HG03108 (cell line): ENCODE measurements around the gene APLP2.
A peak's percentile ranks its signal among the peaks of the same experiment; 100 is the strongest.

Source experiments
- ATAC-seq: cut with Tn5 transposase; IDR thresholded peaks from one replicate; pipeline ENCODE4 v1.9.1; 2021; ENCODE audit warnings: moderate library complexity; ENCODE audit not compliant: unreplicated experiment

APLP2 gene

DNA sequence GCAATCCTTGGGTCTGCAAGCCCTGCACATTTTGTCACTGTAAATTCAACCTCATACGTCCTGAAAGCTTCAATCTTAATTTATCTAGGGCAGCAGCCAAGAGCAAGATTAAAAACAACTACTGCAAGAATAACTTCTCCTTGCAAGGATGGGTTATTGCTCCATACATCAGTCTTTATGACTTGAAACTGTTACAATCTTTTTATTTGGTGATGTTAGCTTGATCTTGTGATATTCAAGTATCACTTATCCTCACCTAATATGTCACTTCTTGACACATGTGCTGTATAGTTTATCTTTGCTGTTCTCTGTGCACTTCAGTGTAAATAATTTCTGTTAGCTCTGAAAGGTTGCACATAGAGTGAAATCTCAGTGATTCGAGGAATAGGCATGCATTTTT lies 14.7 kb upstream of the APLP2 start:
- ATAC-seq: no peak

DNA sequence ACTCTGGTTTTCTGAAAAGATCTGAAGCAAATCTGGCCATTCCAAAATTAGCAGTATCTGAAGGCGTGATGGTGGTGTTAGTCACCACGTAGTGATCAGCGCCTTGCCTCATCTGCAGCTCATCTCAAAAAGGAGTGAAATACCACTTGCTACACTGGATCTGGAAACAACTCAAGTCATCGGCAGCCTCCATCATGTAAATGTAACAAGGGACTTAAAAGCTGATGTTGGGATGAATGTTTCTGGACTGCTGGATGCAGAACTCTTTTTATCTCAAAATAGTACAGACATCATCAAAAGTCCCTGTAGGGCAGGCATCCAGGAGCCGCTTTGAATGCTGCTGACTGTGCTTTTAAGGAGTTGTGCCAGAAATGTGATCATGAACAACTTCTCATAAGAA lies 14.1 kb upstream of the APLP2 start:
- no peak for ATAC-seq

DNA sequence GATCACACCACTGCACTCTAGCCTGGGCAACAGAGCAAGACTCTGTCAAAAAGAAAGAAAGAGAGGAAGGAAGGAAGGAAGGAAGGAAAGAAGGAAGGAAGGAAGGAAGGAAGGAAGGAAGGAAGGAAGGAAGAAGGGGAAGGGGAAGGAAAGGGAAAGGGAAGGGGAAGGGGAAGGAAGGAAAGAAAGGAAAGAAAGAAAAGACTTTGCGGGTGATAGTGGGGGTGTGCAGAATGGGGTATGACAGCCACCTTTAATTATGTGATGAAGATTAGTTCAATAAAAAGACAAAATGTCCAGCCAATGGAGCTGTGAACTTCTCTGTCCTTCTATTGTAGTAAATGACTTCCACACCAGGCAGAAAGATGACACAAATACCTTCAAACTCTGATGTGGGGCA lies 8.7 kb upstream of the APLP2 start:
- no peak for ATAC-seq

DNA sequence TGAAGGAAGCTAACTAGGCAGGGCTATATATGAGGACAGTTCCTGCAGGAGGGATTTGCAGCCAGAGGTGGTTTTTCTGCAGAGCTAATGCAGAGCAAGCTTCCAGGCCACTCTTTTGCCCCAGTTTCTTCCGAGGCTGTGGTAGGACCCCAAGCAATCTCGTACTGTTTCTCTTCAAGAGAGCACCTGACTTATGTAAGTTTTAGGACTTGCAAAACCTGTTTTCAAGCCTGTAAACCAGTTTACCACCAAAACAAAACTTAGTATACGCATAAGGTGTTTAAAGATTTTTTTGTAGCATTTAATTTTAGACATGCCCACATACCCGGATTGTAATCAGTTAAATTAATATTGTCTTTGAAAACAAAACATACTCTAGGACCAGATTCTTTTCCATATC lies 7.7 kb upstream of the APLP2 start:
- no peak for ATAC-seq

DNA sequence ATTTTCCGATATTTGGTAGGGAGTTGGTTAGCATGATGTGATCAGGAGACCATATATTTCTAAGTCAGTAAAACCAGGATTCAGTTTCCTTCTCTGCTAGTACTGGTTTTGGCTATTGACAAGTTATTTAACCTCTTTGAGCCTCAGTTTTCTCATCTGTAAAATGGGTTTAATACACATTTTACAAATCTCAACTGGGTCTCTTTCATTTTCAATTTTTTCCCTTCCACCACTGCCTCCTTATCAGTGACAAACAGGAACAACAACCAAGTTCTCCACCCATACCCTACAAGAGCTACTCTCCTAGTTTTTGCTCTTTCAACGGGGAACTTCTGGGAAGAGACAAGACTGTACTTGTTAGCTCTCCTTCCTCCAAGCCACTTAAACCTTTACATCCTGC lies 6.2 kb upstream of the APLP2 start:
- no peak for ATAC-seq

DNA sequence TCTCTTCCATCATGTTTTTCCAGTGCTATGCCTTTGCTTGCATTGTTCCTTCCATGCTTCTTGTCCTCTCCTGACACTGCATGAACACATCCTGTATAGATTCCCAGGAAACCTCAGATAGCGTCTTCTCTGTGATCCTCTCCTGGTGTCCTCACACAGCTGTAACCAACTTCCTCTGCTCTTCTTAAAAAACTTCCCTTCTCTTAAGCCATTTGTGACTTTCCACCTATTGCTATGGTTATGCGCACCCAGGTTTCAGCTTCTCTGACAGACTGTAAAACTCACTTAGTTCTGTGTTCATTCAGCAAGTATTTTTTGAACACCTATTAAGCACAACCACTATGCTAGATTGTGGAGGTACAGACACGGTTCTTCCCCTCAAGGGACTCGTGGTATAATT lies 5.1 kb upstream of the APLP2 start:
- ATAC-seq: no peak

DNA sequence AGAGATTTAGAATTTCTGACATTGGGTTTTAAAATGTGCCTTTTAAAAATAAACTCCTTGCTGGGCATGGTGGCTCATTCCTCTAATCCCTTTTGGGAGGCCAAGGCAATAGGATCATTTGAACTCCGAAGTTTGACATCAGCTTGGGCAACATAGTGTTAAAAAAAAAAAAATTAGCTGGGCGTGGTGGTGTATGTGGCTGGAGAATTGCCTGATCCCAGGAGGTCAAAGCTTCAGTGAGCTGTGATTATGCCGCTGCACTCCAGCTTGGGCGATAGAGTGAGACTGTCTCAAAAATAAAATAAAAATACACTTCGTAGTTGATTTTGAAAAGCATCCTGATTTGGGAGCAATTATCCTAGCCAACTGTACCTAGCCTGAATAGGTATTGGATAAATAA lies 3.4 kb upstream of the APLP2 start:
- ATAC-seq: no peak

DNA sequence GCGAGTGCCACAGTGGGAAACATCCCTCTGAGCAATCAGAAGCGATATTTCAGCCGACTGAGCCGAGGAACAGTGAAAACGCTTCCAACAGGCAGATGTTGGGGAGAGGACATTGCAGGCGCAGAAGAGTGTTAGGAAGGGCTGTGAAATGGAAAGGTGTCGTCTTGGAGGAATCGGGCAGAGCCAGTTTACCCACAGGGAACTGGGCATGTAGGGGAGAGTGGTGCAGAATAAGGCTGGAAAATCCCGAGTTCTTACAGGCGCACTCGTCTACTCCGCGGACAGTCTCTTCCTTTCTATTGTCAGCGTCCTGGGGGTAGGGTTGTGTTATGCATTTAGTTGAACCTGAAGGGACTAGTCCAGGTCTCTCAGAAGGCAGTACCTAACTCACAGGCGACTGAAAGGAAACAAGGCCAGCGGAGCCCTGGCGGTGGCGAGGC lies 1.1 kb upstream of the APLP2 start:
- no peak for ATAC-seq

DNA sequence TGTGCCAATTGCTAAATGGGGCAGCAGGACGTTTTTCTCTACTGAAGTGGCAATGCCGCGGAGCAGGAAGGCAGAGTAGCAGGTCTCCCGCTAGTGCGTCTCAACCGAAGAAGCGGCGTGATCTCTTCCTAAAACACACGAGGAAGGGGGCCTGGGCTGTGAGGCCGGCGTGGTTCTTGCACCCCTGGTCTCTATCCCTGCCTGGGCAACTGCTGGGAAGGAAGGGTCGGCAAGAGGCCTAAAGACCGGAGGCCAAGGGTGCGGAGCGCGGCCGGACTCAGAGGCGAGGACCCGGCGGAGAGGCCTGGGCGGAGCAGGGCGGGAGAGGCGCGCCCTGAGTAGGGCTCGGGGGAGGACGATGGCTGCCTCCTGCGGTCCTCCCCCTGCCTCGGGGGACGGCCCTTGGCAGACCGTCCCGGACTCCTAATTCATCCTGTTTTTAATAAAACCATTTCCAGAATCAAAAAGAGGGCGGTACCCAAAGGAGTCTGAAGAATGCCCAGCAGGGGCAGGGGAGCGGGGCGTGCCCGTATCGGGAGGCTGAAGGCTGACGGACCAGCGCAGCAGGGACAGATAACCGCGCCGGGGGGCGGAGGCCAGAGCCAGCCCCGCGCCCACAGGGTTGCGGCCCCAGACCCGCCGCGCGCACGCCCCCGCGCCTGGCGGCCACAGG lies 572 bp upstream of the APLP2 start:
- peak; percentile 34 for ATAC-seq

DNA sequence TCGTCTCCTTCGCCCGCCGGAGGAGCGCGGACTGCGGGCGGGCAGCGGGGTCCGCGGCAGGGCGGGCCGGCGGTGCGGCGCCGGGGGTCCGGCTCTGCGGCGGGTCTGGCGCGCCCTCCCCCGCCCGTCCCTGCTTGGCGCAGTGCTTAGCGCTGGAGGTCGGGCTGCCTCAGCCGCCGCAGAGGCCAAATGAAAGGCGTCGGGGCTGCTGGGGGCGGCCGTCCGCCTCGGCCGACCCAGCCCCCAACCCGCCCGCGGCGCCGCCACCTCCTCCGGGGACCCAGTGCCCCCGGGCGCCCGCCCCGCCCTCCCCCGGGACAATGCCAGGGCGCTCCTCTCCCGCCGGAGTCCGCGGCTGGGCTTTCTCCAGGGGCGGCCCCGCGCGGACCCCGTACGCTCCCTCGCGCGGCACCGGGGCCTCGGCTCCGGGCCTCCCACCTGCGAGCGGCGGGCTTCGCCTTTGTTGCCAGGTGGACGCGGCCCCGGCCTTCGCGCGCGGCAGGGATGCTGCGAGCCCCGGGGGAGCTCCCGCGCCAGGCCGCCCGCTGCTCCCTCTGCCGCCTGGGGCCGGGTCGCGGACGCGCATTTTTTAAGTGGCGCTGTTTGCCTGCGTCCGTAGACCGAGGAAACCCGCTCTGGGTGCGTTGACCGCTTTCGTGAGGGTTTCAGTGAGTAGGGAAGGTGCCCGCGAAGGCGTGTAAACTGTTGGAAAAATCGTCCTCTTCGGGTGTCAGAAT lies 583 bp downstream of the APLP2 start:
- ATAC-seq: peak; percentile 19

DNA sequence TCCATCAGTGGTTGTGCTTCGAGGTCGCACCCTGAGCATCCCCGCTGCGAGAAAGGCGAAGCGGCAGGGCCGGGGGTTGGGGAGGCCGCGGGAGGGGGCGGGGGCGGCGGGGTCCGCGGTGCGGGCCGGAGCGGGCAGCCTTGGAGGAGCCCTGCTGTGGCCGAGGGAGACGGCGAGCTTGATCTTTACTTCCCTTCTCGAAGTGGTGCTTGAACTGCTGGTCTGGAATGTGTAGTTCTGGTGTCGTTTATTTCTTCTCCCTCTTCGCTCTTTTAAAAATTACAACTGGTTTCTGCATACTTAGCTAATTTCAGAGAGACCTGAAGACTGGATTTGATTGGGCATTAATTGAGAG lies 1.1 kb downstream of the APLP2 start:
- ATAC-seq: no peak

DNA sequence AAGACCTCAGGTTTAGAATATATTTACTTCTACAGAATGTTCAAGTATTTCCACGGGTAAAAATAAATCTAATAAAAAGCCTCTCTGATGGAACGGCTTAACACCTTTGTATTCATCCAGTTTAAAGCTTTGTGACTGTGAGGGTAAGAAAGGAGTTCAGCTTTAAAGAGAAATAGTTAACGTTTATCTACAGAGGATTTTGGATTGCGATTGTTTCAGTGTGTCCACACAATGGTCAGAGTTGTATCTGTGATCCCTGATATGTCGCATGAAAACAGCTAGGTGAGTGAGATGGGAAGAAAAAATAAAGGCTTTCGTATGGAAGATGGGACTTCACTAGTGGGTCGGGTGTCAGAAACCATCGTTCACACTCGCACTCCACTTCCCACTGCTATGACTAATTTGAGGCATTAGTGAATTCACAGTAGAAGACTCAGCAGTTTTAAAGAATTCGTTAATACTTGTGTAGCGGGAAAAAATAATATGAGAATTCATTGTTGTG lies 1.6 kb downstream of the APLP2 start:
- ATAC-seq: no peak

DNA sequence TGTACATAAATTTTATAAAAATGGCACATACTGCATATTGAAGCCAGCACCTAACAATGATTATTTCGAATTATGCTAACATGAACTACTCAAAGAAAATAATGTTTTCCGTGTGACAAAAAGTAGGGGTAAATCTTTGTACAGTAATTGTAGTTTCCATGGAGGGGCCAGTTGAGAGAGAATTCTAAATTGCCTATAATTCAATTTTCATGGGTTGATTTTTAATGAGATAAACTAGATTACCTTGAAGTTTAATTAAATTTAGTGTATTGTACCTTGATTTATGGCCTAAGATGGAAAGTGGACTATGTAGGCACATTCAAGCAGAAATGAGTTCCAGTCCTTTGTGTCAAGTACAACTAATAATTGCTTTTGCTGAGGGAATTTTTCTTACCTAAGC lies 5.0 kb downstream of the APLP2 start:
- no peak for ATAC-seq

DNA sequence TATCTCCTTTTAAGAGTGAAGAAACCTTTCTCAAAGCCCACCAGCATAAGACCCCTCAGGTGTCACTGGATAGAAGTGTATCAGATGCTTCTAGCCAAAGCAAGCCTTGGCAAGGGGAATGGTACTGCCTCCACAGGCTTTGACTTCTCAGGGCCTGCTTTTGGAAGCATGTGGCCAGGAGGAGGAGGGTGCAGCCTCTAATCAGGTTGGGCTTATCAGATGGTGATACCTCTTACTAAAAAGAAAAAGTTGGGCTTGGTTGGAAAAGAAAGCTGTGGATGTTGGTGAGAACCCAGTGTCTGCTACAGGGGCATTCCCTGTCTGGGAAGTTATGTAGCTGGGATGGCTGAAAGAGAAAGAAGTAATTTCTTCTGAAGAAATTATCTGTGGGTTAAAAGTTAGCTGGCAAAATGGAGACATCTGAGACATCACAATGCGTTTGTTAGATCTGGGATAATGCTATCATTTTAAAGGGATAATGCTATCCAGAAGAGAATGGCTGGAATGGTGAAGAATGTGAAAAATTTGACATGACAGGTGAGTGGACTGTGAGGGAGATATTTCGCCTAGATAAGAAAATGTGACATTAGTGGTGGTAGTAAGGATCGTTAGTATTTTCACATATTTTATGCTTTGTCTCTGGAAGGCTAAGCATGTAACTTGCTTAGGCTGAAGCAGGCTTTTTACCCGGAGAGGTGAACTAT lies 7.2 kb downstream of the APLP2 start:
- no peak for ATAC-seq

DNA sequence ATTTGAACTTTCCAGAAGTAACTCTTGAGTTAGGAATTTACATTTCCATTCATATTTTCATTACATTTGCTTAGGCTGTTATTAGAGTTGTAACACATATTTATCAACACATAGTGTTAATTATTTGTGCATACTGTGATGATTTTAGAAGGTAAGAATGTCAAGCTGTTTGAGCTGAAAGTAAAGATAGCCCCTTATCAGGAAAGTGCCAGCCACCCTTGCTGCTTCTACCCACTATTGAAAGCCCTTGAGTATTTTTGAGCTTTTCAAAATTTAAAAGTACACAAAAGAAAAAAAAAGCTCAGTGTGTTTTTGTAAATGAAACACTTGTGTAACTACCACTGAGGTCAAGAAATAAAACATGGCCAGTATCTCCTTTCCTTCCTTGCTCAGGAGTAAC lies 8.0 kb downstream of the APLP2 start:
- ATAC-seq: no peak

DNA sequence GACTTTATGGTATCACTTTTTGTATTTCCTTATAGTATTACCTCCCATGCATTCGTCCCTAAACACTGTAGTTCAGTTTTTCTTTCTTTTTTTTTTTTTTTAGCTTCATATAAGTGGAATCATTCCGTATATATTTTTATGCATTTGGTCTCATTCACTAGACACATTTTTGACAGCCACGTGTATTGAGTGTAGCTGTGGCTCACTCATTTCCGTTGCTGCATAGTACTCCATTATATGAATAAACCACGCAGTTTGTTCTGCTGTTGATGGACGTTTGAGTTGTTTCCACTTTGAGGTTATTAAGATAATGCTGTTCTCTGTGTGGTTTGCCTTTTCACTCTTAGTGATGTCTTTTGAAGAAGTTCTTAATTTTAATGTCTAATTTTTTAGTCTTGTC lies 8.4 kb downstream of the APLP2 start:
- no peak for ATAC-seq

DNA sequence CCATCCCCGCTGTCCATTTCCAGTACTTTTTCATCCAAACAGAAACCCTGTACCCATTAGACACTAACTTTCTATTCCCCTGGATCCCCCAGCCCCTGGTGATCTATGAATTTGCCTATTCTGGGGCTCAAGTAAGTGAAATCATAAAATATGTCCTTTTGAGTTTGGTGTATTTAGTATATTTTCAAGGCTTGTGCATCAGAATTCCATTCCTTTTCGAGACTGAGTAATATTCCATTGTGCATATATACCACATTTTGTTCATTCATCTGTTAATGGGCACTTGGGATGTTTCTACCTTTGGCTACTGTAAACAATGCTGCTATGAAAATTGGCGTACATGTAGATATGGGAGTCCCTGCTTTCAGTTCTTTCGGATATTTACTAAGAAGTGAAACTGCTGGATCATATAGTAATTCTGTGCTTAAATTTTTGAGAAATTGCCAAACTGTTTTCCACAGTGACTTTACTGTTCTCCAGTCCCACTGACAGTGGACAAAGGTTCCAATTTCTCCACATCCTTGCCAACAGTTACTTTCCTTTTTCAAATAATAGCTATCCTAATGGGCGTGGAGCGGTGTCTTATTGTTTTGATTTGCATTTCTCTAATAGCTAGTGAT lies 16.1 kb downstream of the APLP2 start:
- no peak for ATAC-seq

DNA sequence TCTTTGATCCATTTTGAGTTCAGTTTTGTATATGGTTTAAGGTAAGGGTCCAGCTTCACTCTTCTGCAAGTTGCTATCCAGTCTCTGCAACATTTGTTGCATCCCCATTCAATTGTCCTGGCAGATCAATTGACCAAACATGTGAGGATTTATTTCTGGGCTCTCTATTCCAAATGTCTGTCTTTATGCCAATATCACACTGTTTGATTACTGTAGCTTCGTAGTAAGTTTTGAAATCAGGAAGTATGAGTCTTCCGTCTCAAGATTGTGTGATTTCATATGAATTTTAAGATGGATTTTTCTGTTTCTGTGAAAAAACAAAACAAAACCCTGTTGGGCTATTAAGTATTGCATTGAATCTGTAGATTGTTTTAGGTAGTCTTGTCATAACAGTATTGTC lies 17.0 kb downstream of the APLP2 start:
- ATAC-seq: no peak

DNA sequence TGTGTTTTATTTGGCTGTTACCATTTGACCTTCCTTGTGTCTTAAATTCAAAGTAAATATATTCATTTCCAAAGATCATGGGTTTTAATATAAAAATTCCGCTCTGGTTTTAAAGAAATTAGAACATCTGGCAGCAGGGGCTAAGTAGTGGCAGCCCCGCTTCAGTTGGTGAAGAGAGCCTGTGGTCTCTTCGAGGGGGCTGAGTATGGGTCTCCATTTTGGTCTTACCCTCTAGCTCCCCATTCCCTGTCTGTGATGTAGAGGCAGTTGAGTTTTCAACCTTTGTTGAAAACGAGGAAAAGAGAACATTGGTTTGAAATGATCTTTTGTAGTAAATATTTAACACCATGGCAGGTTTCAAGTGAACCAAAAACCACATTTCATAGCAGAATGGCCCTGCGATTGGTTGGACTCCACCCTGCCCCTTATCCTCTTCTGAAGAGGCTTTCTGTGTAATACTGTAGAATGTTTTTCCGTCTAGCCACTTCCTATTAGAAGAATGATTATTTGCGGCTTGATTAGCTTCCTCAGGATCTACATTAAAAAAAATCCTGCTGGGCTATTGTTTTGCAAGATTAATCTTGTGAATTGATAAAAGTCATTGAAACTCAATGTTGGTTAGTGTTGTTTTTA lies 17.7 kb downstream of the APLP2 start:
- ATAC-seq: peak; percentile 91

DNA sequence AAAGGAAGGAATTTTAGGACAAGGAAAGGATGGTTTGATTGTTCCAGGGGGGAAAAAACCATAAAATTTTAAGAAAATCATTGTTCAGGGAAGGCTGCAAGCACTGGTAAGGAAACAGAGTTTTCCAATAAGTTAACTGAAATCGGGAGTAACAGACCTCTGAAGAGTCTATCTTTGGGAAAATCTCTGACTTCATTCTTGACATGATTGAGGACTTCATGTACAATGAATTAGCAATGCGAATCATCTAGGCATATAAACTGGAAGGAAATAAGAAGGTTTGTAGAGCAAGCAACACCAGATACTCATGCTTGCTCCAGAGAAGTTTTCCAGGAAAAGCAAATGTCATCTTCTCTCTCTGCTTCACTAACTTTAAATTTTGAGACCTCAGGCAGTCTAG lies 18.5 kb downstream of the APLP2 start:
- no peak for ATAC-seq
